ENCODE measurements around the gene WNT9A. TPM values are rescaled to one million over a fixed set of nuclear protein-coding genes. Genes with fewer than 3 reads are reported as not detected.

The WNT9A gene
- total RNA-seq, 2 donors from 2014 or later, result 1.4 to 2.0 TPM

- Histone ChIP-seq H3K27ac (no peak overlapping the region), H3K4me3 (no peak overlapping the region), H3K27me3 (replicated peaks; ENCODE audit: insufficient read depth) (no peaks in the 10 kb centered on the region), H3K9me3 (no peaks in the 10 kb centered on the region), H3K36me3 (no peaks in the 10 kb centered on the region), H3K4me1 (replicated peaks) (no peaks in the 10 kb centered on the region)
- 77% methylated on average over 17 of the region's 17 CpGs for WGBS
- TF ChIP-seq POLR2AphosphoS5 (IDR thresholded peaks at IDR 0.05) (no peak), CTCF (IDR thresholded peaks at IDR 0.05) (no peak), POLR2A (IDR thresholded peaks at IDR 0.05) (no peak)
- intact Hi-C loops (cut with DNase I), result no loop called here
- DNase-seq (ENCODE audit: low spot score), result no peak
These were observed 55.0 kb downstream of the WNT9A start for GRCh38 chr1:227892489-227893299.

- TF ChIP-seq POLR2AphosphoS5 (IDR thresholded peaks at IDR 0.05) (no peak), CTCF (IDR thresholded peaks at IDR 0.05) (no peak), POLR2A (IDR thresholded peaks at IDR 0.05) (no peak)
- WGBS, result 98% methylated on average over 6 of the region's 6 CpGs
- H3K36me3 ChIP-seq, result no peaks in the 10 kb centered on the region
- intact Hi-C loops (cut with DNase I), result no loop called here
- no peaks in the 10 kb centered on the region for H3K9me3 ChIP-seq
- H3K4me1 ChIP-seq (replicated peaks), result no peaks in the 10 kb centered on the region
- H3K27me3 ChIP-seq (replicated peaks; ENCODE audit: insufficient read depth), result no peaks in the 10 kb centered on the region
- DNase-seq (ENCODE audit: low spot score), result no peak
- H3K27ac ChIP-seq, result no peak overlapping the region
- no peak overlapping the region for H3K4me3 ChIP-seq
These were observed 55.7 kb downstream of the WNT9A start for GRCh38 chr1:227891955-227892488.

GRCh38 chr1:227891223-227891954 lies 56.3 kb downstream of the WNT9A start:
- intact Hi-C loops (cut with DNase I), result no loop called here
- H3K27me3 ChIP-seq (replicated peaks; ENCODE audit: insufficient read depth), result no peaks in the 10 kb centered on the region
- WGBS, result 76% methylated on average over 19 of the region's 19 CpGs
- H3K9me3 ChIP-seq, result no peaks in the 10 kb centered on the region
- H3K27ac ChIP-seq, result no peak overlapping the region
- H3K36me3 ChIP-seq, result no peaks in the 10 kb centered on the region
- TF ChIP-seq POLR2AphosphoS5 (IDR thresholded peaks at IDR 0.05) (no peak), POLR2A (IDR thresholded peaks at IDR 0.05) (no peak), CTCF (IDR thresholded peaks at IDR 0.05) (no peak)
- no peaks in the 10 kb centered on the region for H3K4me1 ChIP-seq (replicated peaks)
- peak; percentile 6 for DNase-seq (ENCODE audit: low spot score)
- no peak overlapping the region for H3K4me3 ChIP-seq

GRCh38 chr1:227890451-227891222 lies 57.1 kb downstream of the WNT9A start:
- intact Hi-C loops (cut with DNase I), result no loop called here
- Histone ChIP-seq H3K4me1 (replicated peaks) (peaks cover 6% of the 10 kb centered on the region), H3K9me3 (no peaks in the 10 kb centered on the region), H3K36me3 (no peaks in the 10 kb centered on the region), H3K4me3 (no peak overlapping the region), H3K27me3 (replicated peaks; ENCODE audit: insufficient read depth) (no peaks in the 10 kb centered on the region), H3K27ac (no peak overlapping the region)
- 96% methylated on average over 11 of the region's 13 CpGs for WGBS
- TF ChIP-seq POLR2AphosphoS5 (IDR thresholded peaks at IDR 0.05) (no peak), POLR2A (IDR thresholded peaks at IDR 0.05) (no peak), CTCF (IDR thresholded peaks at IDR 0.05) (no peak)
- peak; percentile 2 for DNase-seq (ENCODE audit: low spot score)
